Right cardiac atrium (tissue), 5 donors: Measurements from ENCODE around the gene TIAM1. TPM values are rescaled to one million over a fixed set of nuclear protein-coding genes. Genes with fewer than 3 reads are reported as not detected.

ENCODE experiments used
- ATAC-seq, 2 donors: fragments of 200-7000 bp; cut with Tn5 transposase; one replicate each; pipeline versions ENCODE4 v1.8.0 to v1.9.1; 2020; ENCODE audit warnings: moderate library complexity in 2 of 2, mild to moderate bottlenecking in 1 of 2
- DNase-seq, 3 donors: peaks; one replicate each; pipeline ENCODE4 v3.0.0-alpha.2; 2020
- H3K27ac ChIP-seq: one replicate; pipeline ENCODE4 v1.5.1; 2013; ENCODE audit warnings: mild to moderate bottlenecking, low read length, control low read depth, moderate library complexity
- H3K27me3 ChIP-seq: one replicate; pipeline ENCODE4 v1.6.1; 2013; ENCODE audit not compliant: control insufficient read depth, insufficient read depth
- H3K4me1 ChIP-seq: one replicate; pipeline ENCODE4 v1.6.1; 2013; ENCODE audit warnings: low read length; ENCODE audit not compliant: control insufficient read depth, insufficient read depth
- H3K4me3 ChIP-seq: one replicate; pipeline ENCODE4 v1.5.1; 2013; ENCODE audit warnings: low read length, control low read depth
- H3K9me3 ChIP-seq: one replicate; pipeline ENCODE4 v1.6.1; 2013; ENCODE audit warnings: low read length; ENCODE audit not compliant: control insufficient read depth
- WGBS: extraction: QIAGEN DNeasy Blood & Tissue Kit; methylation state at CpG from one replicate; pipeline ENCODE4 v1.1.7; 2013; 5-methylcytosine and 5-hydroxymethylcytosine counted together
- intact Hi-C, 4 donors: fragments of 100-400 bp; cut with DNase I; formaldehyde crosslinking; loops; one replicate each; pipeline versions ENCODE4 v1.11.0 to v1.14.0; 2022 to 2023
- polyA plus RNA-seq: library from polyadenylated mRNA; stranded (reverse); fragments of 200-250 nt; gene quantifications from one replicate; pipeline ENCODE4 v1.2.3, GENCODE V29; 2013
- total RNA-seq, 4 donors: library from RNA; stranded (reverse); fragmentation: NEBNext Ultra II Directional; extraction: Animal tissue kit (Norgen Biotek cat#: 25700); gene quantifications; one replicate each; pipeline ENCODE4 v1.2.1, GENCODE V29; 2021
- donor health status: healthy with polysubstance abuse.
- donor health status: DM: no; HTN: yes; CAD: no.
- donor health status: DM: no; HTN: no; CAD: no.
- donor health status: DM: no; HTN: yes; CAD: no; lungs with severe emphysema.
- donor health status: DM: yes; HTN: yes; CAD: no.

Gene TIAM1
- total and polyA plus RNA-seq, 5 donors, result 3.9 to 13.9 (median 8.6) TPM

DNA sequence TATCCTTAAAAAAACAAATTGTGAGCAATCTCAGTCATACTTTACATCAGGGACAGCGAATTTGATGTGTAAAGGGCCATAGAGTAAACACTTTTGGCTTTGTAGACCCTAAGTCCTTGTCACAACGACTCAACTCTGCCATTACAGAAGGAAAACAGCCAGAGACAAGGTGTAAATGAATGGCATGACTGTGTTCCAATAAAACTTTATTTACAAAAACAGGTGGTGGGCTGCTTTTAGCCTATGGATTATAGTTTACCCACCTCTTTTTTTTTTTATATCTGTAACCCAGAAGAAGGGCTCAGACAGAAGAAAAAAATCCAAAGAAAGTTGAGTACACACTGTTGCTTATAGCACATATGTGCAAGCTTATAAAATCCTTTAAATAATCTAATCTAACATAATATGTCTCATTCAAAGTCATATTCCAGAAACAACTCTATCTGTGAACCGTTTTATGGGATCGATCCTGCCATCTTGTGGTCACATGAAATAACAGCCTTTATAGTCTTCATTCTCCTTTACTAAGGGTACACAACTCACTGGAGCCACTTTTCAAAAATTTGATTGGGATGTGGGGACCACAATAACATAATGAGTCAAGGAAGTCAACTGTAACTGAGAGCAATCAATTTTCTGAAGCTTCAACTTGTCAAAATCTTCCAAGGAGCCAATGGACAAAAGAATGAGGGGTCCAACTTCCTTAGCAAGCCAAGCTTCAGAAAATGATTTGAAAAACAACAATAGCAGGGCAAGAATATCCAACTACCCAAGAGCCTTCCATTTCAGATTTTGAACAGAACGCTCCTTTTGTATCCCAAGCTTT, 163.6 kb downstream of the TIAM1 start:
- WGBS, result 45% methylated on average over 5 of the region's 5 CpGs

DNA sequence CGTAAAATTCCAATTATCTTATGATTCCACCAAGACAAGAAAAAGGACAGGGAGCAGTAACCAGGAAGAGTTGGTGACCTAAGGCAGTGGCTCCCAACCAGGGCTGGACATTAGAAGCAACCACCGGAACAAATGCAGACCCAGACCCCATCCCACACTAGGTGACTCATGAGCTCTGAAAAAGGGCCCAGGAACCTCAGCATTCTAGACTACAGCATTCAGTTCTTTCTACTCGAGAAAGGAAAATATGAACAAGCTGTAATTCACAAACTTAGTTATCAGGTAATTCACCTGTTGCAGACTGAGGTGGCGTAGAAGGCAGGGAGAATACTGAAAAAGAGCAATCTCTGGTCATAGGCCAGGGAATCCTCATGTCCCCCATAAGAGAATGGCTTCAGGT, 167.3 kb downstream of the TIAM1 start:
- no peak overlapping the region for H3K4me3 ChIP-seq
- no peaks in the 10 kb centered on the region for H3K9me3 ChIP-seq
- intact Hi-C loops, result loop anchor here in 1 of 4 donors (5.0 kb wide), 1 partner anchor 69 kb away; no protein-coding TSS in a partner anchor
- no peaks in the 10 kb centered on the region for H3K27me3 ChIP-seq
- no peak overlapping the region for H3K27ac ChIP-seq
- ATAC-seq (no peak), DNase-seq (no peak)
- peaks cover 6% of the 10 kb centered on the region for H3K4me1 ChIP-seq
- 83% methylated on average over 4 of the region's 4 CpGs for WGBS

More for the DNA sequence above, 163.6 kb downstream of the TIAM1 start:
- Histone ChIP-seq H3K4me3 (no peak overlapping the region), H3K4me1 (peaks cover 2% of the 10 kb centered on the region), H3K27ac (no peak overlapping the region), H3K9me3 (no peaks in the 10 kb centered on the region), H3K27me3 (no peaks in the 10 kb centered on the region)
- intact Hi-C loops, result loop anchor here in 3 of 4 donors (2.0 to 5.0 kb wide), 2 partner anchors 82 to 83 kb away; no protein-coding TSS in a partner anchor
- ATAC-seq (peak; percentile 24 to 57), DNase-seq (no peak)

DNA sequence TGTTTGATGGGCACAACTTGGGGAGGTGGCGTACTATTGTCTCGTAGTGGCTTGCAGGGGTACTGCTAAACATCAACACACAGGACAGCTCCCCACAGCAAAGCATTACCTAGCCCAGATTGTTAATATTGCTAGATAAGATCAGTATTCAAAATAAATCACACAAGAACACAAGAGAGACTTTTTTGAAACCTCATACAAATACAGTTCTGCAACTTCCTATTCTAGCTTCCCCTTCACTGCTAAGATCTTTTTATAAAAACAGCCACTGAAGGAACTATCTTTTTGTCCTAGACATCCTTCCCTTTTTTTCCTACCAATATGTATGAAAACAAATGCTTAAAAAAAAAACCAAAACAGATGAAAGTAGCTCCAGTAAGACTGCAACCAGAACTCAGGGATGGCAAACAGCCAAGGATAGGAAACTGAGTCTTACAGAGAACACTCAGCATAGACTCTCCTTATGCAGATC, 167.9 kb downstream of the TIAM1 start:
- WGBS, result 77% methylated on average over 2 of the region's 2 CpGs
- Histone ChIP-seq H3K27ac (no peak overlapping the region), H3K4me3 (no peak overlapping the region), H3K27me3 (no peaks in the 10 kb centered on the region), H3K9me3 (no peaks in the 10 kb centered on the region), H3K4me1 (peaks cover 6% of the 10 kb centered on the region)
- DNase-seq, result no peak
- no peak for ATAC-seq
- intact Hi-C loops, result loop anchor here in 1 of 4 donors (5.0 kb wide), 1 partner anchor 69 kb away; no protein-coding TSS in a partner anchor

DNA sequence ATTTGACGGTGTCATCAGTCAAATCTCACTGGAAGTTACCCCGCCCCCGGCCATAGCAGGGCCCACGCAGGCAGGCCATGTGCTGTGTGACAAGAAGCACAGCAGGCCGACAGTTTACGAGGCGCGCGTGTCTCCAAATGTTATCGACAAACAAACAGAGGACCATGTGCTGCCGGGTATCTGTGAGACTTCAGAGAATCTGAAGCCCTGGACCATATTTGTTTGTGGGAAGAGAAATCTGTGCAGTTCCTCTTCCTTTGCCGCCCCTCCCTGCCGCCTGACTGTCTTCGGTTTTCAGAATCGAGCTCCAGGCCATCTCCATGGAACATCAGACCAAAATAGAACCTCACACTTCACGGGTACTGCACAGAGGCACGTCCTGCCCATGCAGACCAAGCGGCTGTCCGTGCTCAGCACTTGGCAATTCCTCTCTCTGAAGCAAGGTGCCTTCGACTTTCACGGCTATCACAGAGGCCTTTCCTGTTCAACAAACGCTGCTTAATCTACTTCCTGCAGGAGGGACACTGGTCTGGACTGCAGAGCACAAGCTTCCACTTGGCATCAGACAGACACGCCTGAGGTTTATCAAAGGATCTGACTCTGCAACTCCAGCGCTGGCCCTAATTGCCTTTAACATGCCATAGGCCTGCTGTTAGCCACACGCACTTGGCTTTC, 170.0 kb downstream of the TIAM1 start:
- Histone ChIP-seq H3K4me1 (peaks cover 6% of the 10 kb centered on the region), H3K27ac (peak overlapping the region; percentile 63), H3K4me3 (no peak overlapping the region), H3K27me3 (no peaks in the 10 kb centered on the region), H3K9me3 (no peaks in the 10 kb centered on the region)
- ATAC-seq (peak; percentile 93 to 98), DNase-seq (peak; percentile 51 to 85 (median 80))
- intact Hi-C loops, result no loop called here
- 14% methylated on average over 25 of the region's 25 CpGs for WGBS

DNA sequence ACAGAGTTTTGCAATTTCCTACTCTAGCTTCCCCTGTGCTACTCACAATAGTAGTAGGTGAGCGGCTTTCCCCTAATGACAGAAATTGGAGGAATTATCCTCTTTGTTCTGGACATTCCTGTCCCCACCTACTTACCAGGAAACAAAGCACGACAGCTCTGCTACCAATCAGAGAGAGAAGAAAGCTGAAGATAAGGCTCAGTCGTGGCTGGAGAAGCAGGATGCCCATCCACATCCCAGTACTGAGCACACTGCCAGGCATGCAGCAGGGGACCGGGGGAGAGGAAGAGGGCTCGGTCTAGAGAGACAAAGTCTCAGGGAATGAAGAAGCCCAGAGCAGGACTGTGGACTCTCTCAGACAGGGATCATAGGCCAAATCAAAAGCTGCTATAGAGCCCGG, 171.7 kb downstream of the TIAM1 start:
- H3K27ac ChIP-seq, result peak overlapping the region; percentile 30
- H3K4me1 ChIP-seq, result peaks cover 4% of the 10 kb centered on the region
- H3K9me3 ChIP-seq, result no peaks in the 10 kb centered on the region
- WGBS, result 62% methylated on average over 6 of the region's 6 CpGs
- no peak for DNase-seq
- intact Hi-C loops, result no loop called here
- no peaks in the 10 kb centered on the region for H3K27me3 ChIP-seq
- no peak overlapping the region for H3K4me3 ChIP-seq
- ATAC-seq, result peak in 1 of 2 donors; percentile 17

DNA sequence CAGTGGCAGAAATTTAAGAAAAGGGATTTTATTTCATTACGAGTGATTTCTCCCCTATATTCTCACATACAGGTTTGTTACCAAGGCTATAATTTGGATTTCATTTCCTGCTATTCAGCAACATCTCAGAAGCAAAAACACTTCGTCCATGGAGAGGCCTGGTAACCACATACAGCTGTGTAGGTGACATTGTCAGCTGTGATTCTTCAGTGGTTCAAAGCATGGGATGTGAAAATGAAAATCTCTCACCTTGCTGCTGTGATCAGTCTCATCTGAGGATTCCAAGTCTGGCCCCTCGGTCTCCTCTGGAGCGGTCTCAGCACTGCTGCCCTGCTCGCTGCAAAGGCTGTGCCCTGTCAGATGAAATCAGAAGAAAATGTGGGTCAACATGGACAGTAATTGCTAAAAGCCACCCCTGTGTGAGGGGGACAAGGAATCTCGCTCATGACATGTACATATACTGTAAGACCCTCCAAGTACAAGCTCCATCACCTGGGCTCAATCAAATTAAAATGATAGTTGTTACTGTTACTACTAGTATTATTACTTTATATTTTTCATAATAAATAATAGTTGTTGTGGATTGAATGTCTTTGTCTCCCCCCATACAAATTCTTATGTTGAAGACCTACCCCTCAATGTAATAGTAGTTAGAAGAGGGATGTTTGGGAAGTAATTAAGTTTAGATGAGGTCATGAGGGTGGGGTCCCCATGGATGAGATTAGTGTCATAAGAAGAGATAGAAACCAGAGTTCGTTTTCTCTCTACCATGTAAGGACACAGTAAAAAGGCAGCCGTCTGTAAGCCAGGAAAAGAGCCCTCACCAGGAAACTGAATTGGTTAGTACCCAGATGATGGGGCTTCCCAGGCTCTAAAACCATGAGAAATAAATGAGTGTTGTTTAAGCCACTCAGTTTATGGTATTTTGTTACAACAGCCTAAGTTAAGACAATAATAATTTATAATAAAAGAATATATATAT, 179.1 kb downstream of the TIAM1 start:
- intact Hi-C loops, result loop anchor here in 1 of 4 donors (10.0 kb wide), 1 partner anchor 50 kb away; no protein-coding TSS in a partner anchor
- no peak overlapping the region for H3K27ac ChIP-seq
- H3K4me1 ChIP-seq, result no peaks in the 10 kb centered on the region
- no peaks in the 10 kb centered on the region for H3K27me3 ChIP-seq
- H3K9me3 ChIP-seq, result no peaks in the 10 kb centered on the region
- ATAC-seq, result no peak
- no peak overlapping the region for H3K4me3 ChIP-seq
- WGBS, result 90% methylated on average over 8 of the region's 8 CpGs
- DNase-seq, result no peak

DNA sequence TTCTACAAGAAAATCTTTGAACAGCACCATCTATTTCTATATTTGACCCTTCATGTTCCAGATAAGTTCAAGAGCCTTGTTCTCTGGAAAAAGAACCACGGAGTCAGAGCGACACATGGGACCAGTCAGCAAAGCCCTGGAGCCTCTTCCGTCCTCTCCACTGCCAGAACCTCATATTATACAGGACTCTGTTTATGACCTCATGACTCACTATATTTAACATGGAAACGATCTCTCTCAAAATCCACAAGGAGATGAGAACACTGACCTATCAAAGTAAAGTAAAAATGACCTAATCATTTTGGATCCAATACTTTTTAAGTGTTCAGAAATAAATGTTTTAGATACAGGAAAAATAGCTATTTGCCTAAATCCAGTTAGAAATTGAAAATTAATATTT, 181.2 kb downstream of the TIAM1 start:
- Histone ChIP-seq H3K27me3 (no peaks in the 10 kb centered on the region), H3K4me1 (no peaks in the 10 kb centered on the region), H3K27ac (no peak overlapping the region), H3K4me3 (no peak overlapping the region), H3K9me3 (no peaks in the 10 kb centered on the region)
- intact Hi-C loops, result loop anchor here in 1 of 4 donors (10.0 kb wide), 1 partner anchor 48 kb away; no protein-coding TSS in a partner anchor
- 45% methylated on average over 4 of the region's 4 CpGs for WGBS
- ATAC-seq (no peak), DNase-seq (no peak)

DNA sequence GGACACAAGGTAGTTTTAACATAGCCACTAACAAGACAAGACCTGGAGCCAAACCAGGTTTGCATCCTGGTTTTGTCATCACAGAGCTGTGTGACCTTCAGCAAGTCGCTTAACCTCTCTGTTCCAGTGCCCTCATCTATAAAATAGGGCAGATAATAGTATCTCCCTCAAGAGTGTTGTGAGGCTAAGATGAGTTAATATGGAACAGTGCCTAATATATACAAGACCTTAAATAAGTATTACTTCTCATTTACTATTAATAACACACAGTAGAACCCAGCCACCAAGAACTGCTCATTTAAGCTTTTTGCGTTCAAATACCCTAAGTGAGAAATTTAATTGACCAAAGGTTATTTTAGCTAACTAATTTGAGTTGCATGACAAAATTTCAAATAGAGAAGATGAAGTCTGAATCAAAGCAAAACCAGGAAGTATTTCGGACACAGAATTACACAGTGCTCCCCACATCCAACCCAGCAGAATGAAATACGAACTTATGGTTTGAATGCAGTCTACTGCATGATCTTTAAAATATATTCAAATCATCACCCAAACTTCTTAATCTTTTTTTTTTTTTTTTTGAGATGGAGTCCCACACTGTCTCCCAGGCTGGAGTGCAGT, 181.9 kb downstream of the TIAM1 start:
- Histone ChIP-seq H3K27ac (no peak overlapping the region), H3K4me3 (no peak overlapping the region), H3K4me1 (no peaks in the 10 kb centered on the region), H3K27me3 (no peaks in the 10 kb centered on the region), H3K9me3 (peaks cover 2% of the 10 kb centered on the region)
- WGBS, result 84% methylated on average over 4 of the region's 4 CpGs
- intact Hi-C loops, result loop anchor here in 1 of 4 donors (10.0 kb wide), 1 partner anchor 47 kb away; no protein-coding TSS in a partner anchor
- no peak for ATAC-seq
- no peak for DNase-seq

DNA sequence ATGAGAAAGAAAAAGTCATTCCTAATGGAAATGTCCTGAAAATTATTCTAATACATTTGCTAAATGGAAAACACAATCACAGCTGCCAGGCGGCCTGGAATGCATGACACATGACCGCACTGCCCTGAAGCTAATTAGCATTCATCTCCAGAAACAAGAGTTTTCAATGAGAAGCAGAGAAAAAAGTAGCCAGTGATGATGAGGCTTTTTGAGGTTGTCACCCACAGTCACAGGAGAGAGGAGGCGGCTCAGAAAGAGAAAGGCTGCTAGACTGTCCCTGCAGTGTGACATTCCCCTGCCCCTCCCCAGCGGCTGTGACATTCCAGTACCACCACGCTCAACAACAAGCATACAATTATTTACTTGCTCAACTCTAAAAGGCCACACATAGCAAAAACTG, 182.9 kb downstream of the TIAM1 start:
- ATAC-seq (peak in 1 of 2 donors; percentile 54), DNase-seq (peak in 1 of 3 donors; percentile 53)
- H3K27me3 ChIP-seq, result no peaks in the 10 kb centered on the region
- intact Hi-C loops, result loop anchor here in 1 of 4 donors (10.0 kb wide), 1 partner anchor 46 kb away; no protein-coding TSS in a partner anchor
- H3K4me3 ChIP-seq, result no peak overlapping the region
- H3K9me3 ChIP-seq, result peaks cover 4% of the 10 kb centered on the region
- H3K4me1 ChIP-seq, result no peaks in the 10 kb centered on the region
- 51% methylated on average over 5 of the region's 5 CpGs for WGBS
- H3K27ac ChIP-seq, result no peak overlapping the region

DNA sequence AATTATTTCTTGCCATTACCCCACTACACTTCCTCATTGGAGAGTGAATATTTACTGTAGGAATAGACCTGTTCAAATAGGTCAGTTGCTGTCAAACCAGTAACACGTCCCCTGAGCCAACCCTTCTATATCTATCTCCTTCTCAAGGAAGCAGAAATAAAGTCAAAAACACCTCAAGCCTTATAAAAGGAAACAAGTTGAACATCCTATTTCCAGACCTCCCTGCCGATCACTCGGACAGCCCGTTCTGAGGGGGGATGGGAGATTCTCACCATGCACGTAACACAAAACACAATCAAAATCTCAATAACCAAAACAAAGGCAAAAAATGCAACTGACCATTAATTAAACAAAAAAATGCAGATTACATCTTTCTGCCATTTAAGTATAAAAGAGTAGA, 184.3 kb downstream of the TIAM1 start:
- no peak overlapping the region for H3K27ac ChIP-seq
- WGBS, result 73% methylated on average over 5 of the region's 5 CpGs
- H3K4me1 ChIP-seq, result no peaks in the 10 kb centered on the region
- H3K4me3 ChIP-seq, result no peak overlapping the region
- ATAC-seq (no peak), DNase-seq (no peak)
- H3K9me3 ChIP-seq, result peaks cover 4% of the 10 kb centered on the region
- intact Hi-C loops, result loop anchor here in 1 of 4 donors (10.0 kb wide), 1 partner anchor 45 kb away; no protein-coding TSS in a partner anchor
- H3K27me3 ChIP-seq, result no peaks in the 10 kb centered on the region
